H1 (cell line): ENCODE measurements around the gene P4HB. TPM values are rescaled to one million over a fixed set of nuclear protein-coding genes. Genes with fewer than 3 reads are reported as not detected.

ENCODE experiments used
- CTCF ChIA-PET: fragments of 300-600 bp; sonication (Branson Sonifier 250); formaldehyde crosslinking; loops from one replicate; lab custom pipeline; 2021; ENCODE audit not compliant: partially characterized antibody; lab: Charles Lee
- POLR2A ChIA-PET: fragments of 300-600 bp; sonication (Branson Sonifier 250); formaldehyde crosslinking; loops from one replicate; lab custom pipeline; 2021; ENCODE audit warnings: inconsistent platforms; ENCODE audit not compliant: partially characterized antibody; lab: Charles Lee
- DNase-seq, 2 experiments: peaks; one replicate each; pipeline versions ENCODE4 v3.0.0 to v3.0.0-alpha.2; 2010 to 2022; ENCODE audit warnings: low spot score in 2 of 2, low read depth in 1 of 2, mixed read lengths in 1 of 2
- FAIRE-seq: peaks from 2 replicates; lab custom pipeline; 2011; peaks lifted over from hg19 to GRCh38; lab: Jason Lieb, UNC
- H2AFZ ChIP-seq: 2 replicates; pipeline ENCODE4 v1.8.1; 2012; ENCODE audit warnings: low read length, inconsistent platforms
- H2AK5ac ChIP-seq: 2 replicates; pipeline ENCODE4 v1.6.1; 2013; ENCODE audit warnings: low read depth, low read length
- H2BK120ac ChIP-seq: replicated peaks from 2 replicates; pipeline ENCODE3; 2013; ENCODE audit warnings: low read depth, low read length, inconsistent platforms
- H2BK12ac ChIP-seq: 2 replicates; pipeline ENCODE4 v1.6.1; 2013; ENCODE audit warnings: low read depth, low read length
- H2BK15ac ChIP-seq: 2 replicates; pipeline ENCODE4 v1.6.1; 2013; ENCODE audit warnings: low read length
- H2BK20ac ChIP-seq: 2 replicates; pipeline ENCODE4 v1.6.1; 2013; ENCODE audit warnings: low read length
- H2BK5ac ChIP-seq: 2 replicates; pipeline ENCODE4 v1.6.1; 2013; ENCODE audit warnings: low read depth, low read length
- H3K14ac ChIP-seq: 2 replicates; pipeline ENCODE4 v1.6.1; 2013; ENCODE audit warnings: inconsistent platforms; ENCODE audit not compliant: insufficient read length
- H3K18ac ChIP-seq: 2 replicates; pipeline ENCODE4 v1.6.1; 2013; ENCODE audit warnings: low read length; ENCODE audit errors: extremely low read depth
- H3K23ac ChIP-seq: 2 replicates; pipeline ENCODE4 v1.6.1; 2013; ENCODE audit warnings: inconsistent platforms; ENCODE audit not compliant: insufficient read length
- H3K23me2 ChIP-seq: 2 replicates; pipeline ENCODE4 v1.6.1; 2013; ENCODE audit warnings: low read depth, low read length
- H3K27ac ChIP-seq: 2 replicates; pipeline ENCODE4 v1.6.1; 2011; ENCODE audit warnings: low read depth, low read length, inconsistent platforms
- H3K27me3 ChIP-seq, 4 experiments: replicated peaks in 1 of 4; 1 replicate in 1 of 4; 2 replicates in 3 of 4; pipeline versions ENCODE4 v1.6.1 to v1.8.1; 2011 to 2013; ENCODE audit warnings: low read length in 3 of 4, mild to moderate bottlenecking in 3 of 4, inconsistent platforms in 2 of 4, mixed read lengths in 2 of 4, moderate library complexity in 1 of 4; ENCODE audit not compliant: control insufficient read depth in 3 of 4, insufficient read depth in 3 of 4; ENCODE audit errors: extremely low read depth in 1 of 4
- H3K36me3 ChIP-seq, 4 experiments: 2 replicates each; pipeline versions ENCODE4 v1.6.1 to v1.8.1; 2011 to 2013; ENCODE audit warnings: mild to moderate bottlenecking in 4 of 4, low read length in 3 of 4, moderate library complexity in 2 of 4, control low read depth in 1 of 4, inconsistent platforms in 1 of 4; ENCODE audit not compliant: insufficient read depth in 4 of 4, control insufficient read depth in 2 of 4
- H3K4ac ChIP-seq: replicated peaks from 2 replicates; pipeline ENCODE3; 2013; ENCODE audit warnings: low read length, low read depth, mixed read lengths, inconsistent platforms; ENCODE audit not compliant: insufficient read length
- H3K4me1 ChIP-seq, 4 experiments: replicated peaks in 1 of 4; 1 replicate in 1 of 4; 2 replicates in 3 of 4; pipeline versions ENCODE4 v1.6.1 to v1.8.1; 2011 to 2013; ENCODE audit warnings: low read length in 3 of 4, inconsistent platforms in 2 of 4, mixed read lengths in 1 of 4; ENCODE audit not compliant: insufficient read depth in 4 of 4, control insufficient read depth in 3 of 4
- H3K4me2 ChIP-seq, 2 experiments: 2 replicates each; pipeline versions ENCODE4 v1.6.1 to v1.8.1; 2011 to 2013; ENCODE audit warnings: low read depth in 2 of 2, low read length in 2 of 2, control low read depth in 1 of 2, inconsistent platforms in 1 of 2, mild to moderate bottlenecking in 1 of 2; ENCODE audit not compliant: insufficient read depth in 1 of 2
- H3K4me3 ChIP-seq, 4 experiments: fragments of 200-600, 300-600 bp in 1 of 4; sonication (generic), shearing (Covaris generic), sonication (Bioruptor Twin) in 1 of 4; 2 replicates each; pipeline versions ENCODE4 v1.5.1 to v1.8.1; 2011 to 2016; ENCODE audit warnings: low read length in 4 of 4, low read depth in 3 of 4, control low read depth in 2 of 4, inconsistent platforms in 2 of 4, mild to moderate bottlenecking in 2 of 4, mixed read lengths in 1 of 4, moderate library complexity in 1 of 4; ENCODE audit not compliant: insufficient read depth in 2 of 4; ENCODE audit errors: extremely low read depth in 1 of 4
- H3K56ac ChIP-seq: replicated peaks from 2 replicates; pipeline ENCODE3; 2013; ENCODE audit warnings: low read depth, mild to moderate bottlenecking, mixed read lengths, low read length, inconsistent platforms; ENCODE audit not compliant: insufficient read length
- H3K79me1 ChIP-seq: 2 replicates; pipeline ENCODE4 v1.6.1; 2013; ENCODE audit warnings: low read depth, low read length, control low read depth
- H3K79me2 ChIP-seq, 2 experiments: 2 replicates each; pipeline versions ENCODE4 v1.6.1 to v1.8.1; 2012 to 2013; ENCODE audit warnings: low read length in 2 of 2, mild to moderate bottlenecking in 2 of 2, inconsistent platforms in 1 of 2; ENCODE audit not compliant: insufficient read depth in 2 of 2, control insufficient read depth in 1 of 2
- H3K9ac ChIP-seq, 4 experiments: replicated peaks in 1 of 4; 1 replicate in 1 of 4; 2 replicates in 3 of 4; pipeline versions ENCODE4 v1.6.1 to v1.8.1; 2011 to 2013; ENCODE audit warnings: low read depth in 3 of 4, low read length in 3 of 4, control low read depth in 2 of 4, mild to moderate bottlenecking in 2 of 4, moderate library complexity in 2 of 4, inconsistent platforms in 1 of 4; ENCODE audit errors: extremely low read depth in 1 of 4
- H3K9me3 ChIP-seq, 2 experiments: 2 replicates each; pipeline versions ENCODE4 v1.6.1 to v1.8.1; 2012 to 2013; ENCODE audit warnings: mild to moderate bottlenecking in 2 of 2, moderate library complexity in 2 of 2, control low read depth in 1 of 2, inconsistent platforms in 1 of 2, low read depth in 1 of 2, low read length in 1 of 2, mixed read lengths in 1 of 2; ENCODE audit not compliant: insufficient read depth in 2 of 2
- H4K20me1 ChIP-seq, 2 experiments: replicated peaks in 1 of 2; 2 replicates each; pipeline versions ENCODE3 to v1.8.1; 2011 to 2013; ENCODE audit warnings: inconsistent platforms in 2 of 2, low read length in 2 of 2, mild to moderate bottlenecking in 1 of 2; ENCODE audit not compliant: insufficient read depth in 2 of 2, control insufficient read depth in 1 of 2
- H4K5ac ChIP-seq: 2 replicates; pipeline ENCODE4 v1.6.1; 2013; ENCODE audit warnings: low read length, low read depth, mixed read lengths, inconsistent platforms; ENCODE audit not compliant: insufficient read length
- H4K8ac ChIP-seq: 2 replicates; pipeline ENCODE4 v1.8.0; 2013; ENCODE audit warnings: mild to moderate bottlenecking, moderate library complexity, low read length, inconsistent platforms; ENCODE audit not compliant: insufficient read depth; ENCODE audit errors: extremely low read depth
- H4K91ac ChIP-seq: replicated peaks from 2 replicates; pipeline ENCODE3; 2013; ENCODE audit warnings: low read length, mixed read lengths, inconsistent platforms; ENCODE audit not compliant: insufficient read length
- ATF2 ChIP-seq: IDR thresholded peaks from 2 replicates; pipeline ENCODE4 v1.6.1; 2012; ENCODE audit warnings: low read length, inconsistent platforms
- E2F6 ChIP-seq: IDR thresholded peaks from 2 replicates; pipeline ENCODE4 v1.6.1; 2012; ENCODE audit warnings: inconsistent platforms
- EZH2 ChIP-seq: fragments of 200-600 bp; sonication (generic); IDR thresholded peaks from 2 replicates; pipeline ENCODE4 v1.7.1; 2012; ENCODE audit warnings: low read depth, mild to moderate bottlenecking, moderate library complexity, low read length, inconsistent platforms; ENCODE audit not compliant: severe bottlenecking
- RAD21 ChIP-seq, 2 experiments: IDR thresholded peaks in 1 of 2; conservative IDR thresholded peaks in 1 of 2; 2 replicates each; pipeline ENCODE4 v1.6.1; 2011; ENCODE audit warnings: low read depth in 2 of 2, low read length in 2 of 2, improper control_type of control experiment in 1 of 2, inconsistent platforms in 1 of 2, mild to moderate bottlenecking in 1 of 2, moderate library complexity in 1 of 2
- SIX5 ChIP-seq: IDR thresholded peaks from 2 replicates; pipeline ENCODE4 v1.6.1; 2011; ENCODE audit warnings: mild to moderate bottlenecking, low read depth, low read length
- SUZ12 ChIP-seq: fragments of 200-600 bp; sonication (generic); IDR thresholded peaks from 2 replicates; pipeline ENCODE4 v1.6.1; 2012; ENCODE audit warnings: mild to moderate bottlenecking, inconsistent platforms, low read length, moderate library complexity, mixed read lengths
- WGBS, 2 experiments: shearing (Covaris generic) in 1 of 2; methylation state at CpG; one replicate each; pipeline versions ENCODE4 v1.1.6 to v1.1.7; 2013 to 2015; ENCODE audit warnings: low lambda C conversion rate in 2 of 2, mixed read lengths in 2 of 2, inconsistent platforms in 1 of 2, low coverage in 1 of 2, missing lambda C conversion rate in 1 of 2; ENCODE audit not compliant: insufficient replicate concordance in 2 of 2, insufficient coverage in 1 of 2, insufficient read length in 1 of 2; ENCODE audit errors: extremely low coverage in 1 of 2, missing lambda C conversion rate in 1 of 2; 5-methylcytosine and 5-hydroxymethylcytosine counted together
- polyA plus RNA-seq, 7 experiments: library from polyadenylated mRNA; depleted of rRNA in 3 of 7; stranded (reverse) in 5 of 7; unstranded in 2 of 7; fragments of >200 nt in 5 of 7; fragments of 200-250 nt in 2 of 7; gene quantifications; 1 replicate in 5 of 7; 2 replicates in 1 of 7; 4 replicates in 1 of 7; pipeline versions ENCODE4 v1.2.1 to v1.2.3, GENCODE V29; 2011 to 2013; ENCODE audit warnings: missing spikeins in 2 of 7, mixed read lengths in 2 of 7
- total RNA-seq: library from RNA; stranded (reverse); fragmentation: NEBNext Ultra II Directional; extraction: Animal tissue kit (Norgen Biotek cat#: 25700); gene quantifications from 2 replicates; pipeline ENCODE4 v1.2.1, GENCODE V29; 2021

The P4HB gene
- total and polyA plus RNA-seq, 2 of the 8 experiments (the other 6 are each of a cell fraction or from before 2014, with no cell fraction given) = 41.4 to 379 TPM

GRCh38 chr17:81901167-81902022, 41.1 kb upstream of the P4HB start:
- peaks cover 0 to 8% (median 2%) of the 10 kb centered on the region in 4 experiments; a peak in 3 of 7 replicates for H3K4me1 ChIP-seq
- no peak overlapping the region for H2BK20ac ChIP-seq
- no peak overlapping the region for H2BK120ac ChIP-seq
- peak overlapping the region; percentile 19 to 61 (median 26); a peak in 6 of 8 replicates for H3K4me3 ChIP-seq
- no peak overlapping the region for H2AK5ac ChIP-seq
- peaks cover 6% of the 10 kb centered on the region; the same call in 1 of the 2 replicates for H3K23me2 ChIP-seq
- H4K91ac ChIP-seq = no peak overlapping the region
- peaks cover 2% of the 10 kb centered on the region; the same call in 1 of the 2 replicates for H3K79me1 ChIP-seq
- 67% methylated on average over 16 of the region's 21 CpGs; no CpG with 5 or more reads in 1 of the 2 experiments for WGBS, 2 experiments
- H3K79me2 ChIP-seq = no peaks in the 10 kb centered on the region
- H4K8ac ChIP-seq = no peak overlapping the region
- H3K4me2 ChIP-seq = peak overlapping the region; percentile 63 to 86
- H2BK12ac ChIP-seq = no peak overlapping the region
- no peak overlapping the region for H3K27ac ChIP-seq
- CTCF ChIA-PET = interaction anchor here (0.7 to 2.7 kb wide), 2 partner anchors 20 to 32 kb away, joined by 3 to 10 read pairs; no protein-coding TSS in a partner anchor
- peaks cover 0 to 22% (median 14%) of the 10 kb centered on the region in 4 experiments; a peak in 5 of 7 replicates for H3K27me3 ChIP-seq
- no peak overlapping the region for H3K14ac ChIP-seq
- DNase-seq (no peak), FAIRE-seq (no peak)
- H2BK15ac ChIP-seq = peak overlapping the region; percentile 18; the same call in 1 of the 2 replicates
- H4K20me1 ChIP-seq = peaks cover 2 to 10% of the 10 kb centered on the region in 2 experiments
- POLR2A ChIA-PET = interaction anchor here (0.7 to 4.0 kb wide), 13 partner anchors 9 to 35 kb away, joined by 3 to 29 read pairs (median 5); partner anchors contain the start of genes ALYREF, ANAPC11, MAFG and PCYT2
- no peak overlapping the region; the same call in 1 of the 2 replicates for H3K18ac ChIP-seq
- no peak overlapping the region for H2AFZ ChIP-seq
- H3K9ac ChIP-seq = no peak overlapping the region
- no peaks in the 10 kb centered on the region for H3K9me3 ChIP-seq
- H3K56ac ChIP-seq = no peak overlapping the region
- no peak overlapping the region for H3K23ac ChIP-seq
- H3K4ac ChIP-seq = no peak overlapping the region
- H4K5ac ChIP-seq = no peak overlapping the region
- H3K36me3 ChIP-seq = peaks cover 3 to 20% (median 9%) of the 10 kb centered on the region in 4 experiments; a peak in 6 of 8 replicates
- no peak overlapping the region for H2BK5ac ChIP-seq
- TF ChIP-seq ATF2 (no peak), SIX5 (no peak), EZH2 (peak; percentile 22), SUZ12 (peak; percentile 24; the same call in 1 of the 2 replicates), RAD21 (IDR thresholded peaks at IDR 0.05 in 1 of 2, conservative IDR thresholded peaks at IDR 0.05 in 1 of 2; ENCODE audit: low read depth in 2 of 2, low read length in 2 of 2) (no peak), E2F6 (peak; percentile 49)
